Astrocyte of the cerebellum (primary cell): ENCODE measurements around the gene BBX.

Experiments
- DNase-seq: peaks from one replicate; pipeline ENCODE4 v3.0.0-alpha.2; 2011; ENCODE audit warnings: low read depth
- H3K4me3 ChIP-seq: 2 replicates; pipeline ENCODE4 v1.5.1; 2011; ENCODE audit warnings: mild to moderate bottlenecking, low read depth, low read length, moderate library complexity
- in situ Hi-C: cut with HindIII; loops from 2 replicates; pipeline ENCODE4 v1.10.0; 2017; ENCODE audit warnings: low sequenced_read_pairs
- TF ChIP-seq, protein P1 (sequence below): IDR thresholded peaks from 2 replicates; pipeline ENCODE4 v1.5.1; 2012; ENCODE audit warnings: low read length, low read depth, moderate library complexity, mild to moderate bottlenecking; ENCODE audit errors: missing control alignments

BBX gene

DNA sequence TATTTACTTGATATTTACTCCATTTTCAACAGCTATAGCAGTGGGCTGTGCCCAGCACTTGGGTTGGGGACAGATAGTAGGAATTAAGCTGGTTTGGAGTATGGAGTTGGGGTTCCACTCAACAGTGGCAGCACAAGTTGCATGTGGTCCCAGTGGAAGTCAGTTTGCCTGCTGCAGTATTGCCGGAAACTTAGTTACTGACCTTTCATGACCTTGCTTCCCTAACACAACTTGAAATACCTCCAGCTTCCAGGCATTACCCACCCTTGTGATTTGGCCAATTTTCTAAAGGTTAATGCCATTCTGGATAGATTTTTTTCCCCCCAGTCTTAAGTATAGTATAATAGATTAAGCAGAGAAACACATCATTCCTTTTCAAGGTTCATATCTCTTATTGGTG, 68.0 kb downstream of the BBX start:
- DNase-seq: no peak
- no peak overlapping the region for H3K4me3 ChIP-seq
- TF ChIP-seq, protein P1, sequence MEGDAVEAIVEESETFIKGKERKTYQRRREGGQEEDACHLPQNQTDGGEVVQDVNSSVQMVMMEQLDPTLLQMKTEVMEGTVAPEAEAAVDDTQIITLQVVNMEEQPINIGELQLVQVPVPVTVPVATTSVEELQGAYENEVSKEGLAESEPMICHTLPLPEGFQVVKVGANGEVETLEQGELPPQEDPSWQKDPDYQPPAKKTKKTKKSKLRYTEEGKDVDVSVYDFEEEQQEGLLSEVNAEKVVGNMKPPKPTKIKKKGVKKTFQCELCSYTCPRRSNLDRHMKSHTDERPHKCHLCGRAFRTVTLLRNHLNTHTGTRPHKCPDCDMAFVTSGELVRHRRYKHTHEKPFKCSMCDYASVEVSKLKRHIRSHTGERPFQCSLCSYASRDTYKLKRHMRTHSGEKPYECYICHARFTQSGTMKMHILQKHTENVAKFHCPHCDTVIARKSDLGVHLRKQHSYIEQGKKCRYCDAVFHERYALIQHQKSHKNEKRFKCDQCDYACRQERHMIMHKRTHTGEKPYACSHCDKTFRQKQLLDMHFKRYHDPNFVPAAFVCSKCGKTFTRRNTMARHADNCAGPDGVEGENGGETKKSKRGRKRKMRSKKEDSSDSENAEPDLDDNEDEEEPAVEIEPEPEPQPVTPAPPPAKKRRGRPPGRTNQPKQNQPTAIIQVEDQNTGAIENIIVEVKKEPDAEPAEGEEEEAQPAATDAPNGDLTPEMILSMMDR: no peak
- in situ Hi-C loops: no loop called here

DNA sequence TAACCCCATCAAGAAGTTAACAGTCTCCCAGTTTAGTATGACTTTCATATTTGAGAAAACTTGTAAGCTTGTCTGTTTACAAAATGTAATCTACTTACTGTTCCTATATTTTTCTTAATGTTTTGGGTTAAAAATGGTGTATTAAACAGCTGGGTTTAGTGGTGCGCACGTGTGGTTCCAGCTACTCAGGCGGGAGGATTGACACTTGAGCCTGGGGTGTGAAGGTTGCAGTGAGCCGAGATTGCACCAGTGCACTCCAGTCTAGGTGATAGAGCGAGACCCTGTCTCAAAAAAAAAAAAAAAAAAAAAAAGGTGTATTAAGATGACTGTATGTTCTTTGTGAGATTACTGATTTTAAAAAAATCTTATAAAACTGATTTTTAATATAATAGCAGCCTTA, 69.3 kb downstream of the BBX start:
- TF ChIP-seq, protein P1: no peak
- in situ Hi-C loops: no loop called here
- no peak overlapping the region for H3K4me3 ChIP-seq
- DNase-seq: no peak

DNA sequence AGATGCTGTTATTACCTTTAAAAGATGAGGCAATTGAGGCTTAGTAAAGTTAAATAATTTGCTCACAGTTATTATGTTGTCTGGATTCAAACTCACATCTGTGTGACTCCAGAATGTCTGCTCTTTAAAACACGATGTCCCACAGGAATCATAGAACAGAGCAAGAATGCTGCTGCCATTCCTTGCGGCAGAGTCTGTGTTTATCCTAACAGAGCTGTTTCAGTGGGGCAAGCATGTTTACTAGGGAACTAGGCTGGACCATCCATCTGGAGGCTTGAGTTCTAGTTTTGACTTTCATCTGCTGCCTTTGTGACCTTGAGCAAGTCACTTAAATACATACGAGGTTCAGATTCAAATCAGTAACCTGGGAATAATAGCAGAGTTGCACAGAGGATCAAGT, 72.1 kb downstream of the BBX start:
- DNase-seq: no peak
- in situ Hi-C loops: loop anchor here (5.0 kb wide), 1 partner anchor 82 kb away; no protein-coding TSS in a partner anchor
- TF ChIP-seq, protein P1: no peak
- no peak overlapping the region for H3K4me3 ChIP-seq

DNA sequence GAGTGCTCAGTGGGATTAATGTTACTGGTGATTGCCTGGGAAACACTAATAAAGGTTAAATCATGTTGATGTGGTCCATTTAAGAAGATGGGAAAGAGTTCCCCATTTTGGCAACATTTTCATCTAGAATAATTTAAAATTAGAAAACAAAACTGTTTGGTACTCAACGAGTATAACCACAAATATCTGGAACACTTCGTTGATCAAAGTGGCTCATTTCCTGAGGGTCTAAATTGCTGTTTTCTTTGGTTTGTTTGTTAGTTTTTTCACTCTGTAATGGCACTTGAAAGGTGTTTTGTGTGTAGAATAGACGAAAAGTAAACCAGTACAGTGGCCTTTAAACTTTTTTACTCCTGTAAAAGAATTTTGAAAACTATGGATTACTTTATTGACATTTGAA, 73.9 kb downstream of the BBX start:
- in situ Hi-C loops: loop anchor here (5.0 kb wide), 1 partner anchor 81 kb away; no protein-coding TSS in a partner anchor

DNA sequence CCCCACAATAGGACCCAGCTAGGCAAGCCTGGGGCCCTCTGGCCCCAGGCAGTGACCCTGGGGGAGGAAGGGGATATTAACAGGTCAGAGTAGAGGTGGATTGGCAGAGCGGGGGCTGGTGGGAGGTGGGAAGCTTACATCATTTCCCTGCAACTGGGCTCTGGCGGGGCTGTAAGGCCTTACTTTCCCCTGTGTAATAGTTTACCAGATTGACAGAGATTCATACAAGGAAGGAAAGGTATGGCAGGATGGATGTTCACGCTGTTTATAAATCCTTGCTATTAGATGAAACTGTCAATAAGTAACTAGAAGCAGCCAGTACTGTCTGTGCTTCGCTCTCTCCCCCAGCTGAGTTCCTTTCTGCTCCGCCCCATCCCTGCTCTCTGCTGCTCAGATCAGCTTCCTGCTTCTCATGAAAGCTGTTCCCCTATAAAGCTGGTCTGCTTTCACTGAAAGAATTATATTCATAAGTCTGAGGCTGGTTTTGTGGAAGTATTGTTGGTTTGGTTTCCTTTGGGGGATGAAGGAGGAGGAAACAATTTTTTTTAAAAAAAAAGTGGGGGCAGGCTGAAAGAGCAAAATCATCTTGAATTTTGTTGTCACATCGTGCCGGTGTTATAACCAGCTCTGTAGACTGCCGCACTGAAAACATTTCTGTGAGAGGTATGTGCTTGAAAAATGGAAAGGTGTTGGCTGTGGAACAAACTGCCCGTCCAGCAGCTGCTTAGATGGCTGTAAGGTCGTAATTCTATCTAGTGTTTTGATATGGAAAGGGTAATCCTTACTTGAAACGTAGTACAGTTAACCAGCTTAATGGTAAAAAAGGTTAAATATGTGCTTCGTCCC, 76.4 kb downstream of the BBX start:
- H3K4me3 ChIP-seq: peak overlapping the region; percentile 11
- in situ Hi-C loops: loop anchor here (5.0 kb wide), 1 partner anchor 78 kb away; no protein-coding TSS in a partner anchor

More for the DNA sequence above, 73.9 kb downstream of the BBX start:
- no peak for DNase-seq
- TF ChIP-seq, protein P1: no peak
- no peak overlapping the region for H3K4me3 ChIP-seq

DNA sequence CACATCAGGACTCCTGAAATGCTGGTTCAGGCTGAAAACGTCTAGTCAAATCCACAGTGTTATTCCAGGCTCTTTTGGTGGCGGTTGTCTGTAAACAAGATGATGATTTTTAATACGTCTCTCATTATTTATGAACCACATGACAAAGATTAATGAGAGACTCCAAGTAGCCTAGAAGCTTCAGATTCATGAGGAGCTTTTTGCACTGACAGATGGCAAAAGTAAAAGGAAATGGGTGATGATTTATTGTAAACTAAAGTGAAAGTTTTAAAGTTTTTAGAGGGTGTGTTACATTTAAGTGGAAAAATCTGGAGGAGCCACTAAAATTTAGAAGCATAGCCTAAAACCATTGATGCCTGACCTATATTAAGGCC, 77.0 kb downstream of the BBX start:
- TF ChIP-seq, protein P1: no peak
- in situ Hi-C loops: loop anchor here (5.0 kb wide), 1 partner anchor 78 kb away; no protein-coding TSS in a partner anchor
- no peak for DNase-seq
- H3K4me3 ChIP-seq: peak overlapping the region; percentile 11

More for the DNA sequence above, 76.4 kb downstream of the BBX start:
- no peak for DNase-seq
- TF ChIP-seq, protein P1: no peak
